ENCODE results near the gene TMBIM4.
"Not testable (repeated sequence)": the region's sequence is repeated elsewhere in the genome, so short reads cannot be mapped to it uniquely, and the experiment has no call there.

TMBIM4 gene, protein sequence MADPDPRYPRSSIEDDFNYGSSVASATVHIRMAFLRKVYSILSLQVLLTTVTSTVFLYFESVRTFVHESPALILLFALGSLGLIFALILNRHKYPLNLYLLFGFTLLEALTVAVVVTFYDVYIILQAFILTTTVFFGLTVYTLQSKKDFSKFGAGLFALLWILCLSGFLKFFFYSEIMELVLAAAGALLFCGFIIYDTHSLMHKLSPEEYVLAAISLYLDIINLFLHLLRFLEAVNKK

DNA sequence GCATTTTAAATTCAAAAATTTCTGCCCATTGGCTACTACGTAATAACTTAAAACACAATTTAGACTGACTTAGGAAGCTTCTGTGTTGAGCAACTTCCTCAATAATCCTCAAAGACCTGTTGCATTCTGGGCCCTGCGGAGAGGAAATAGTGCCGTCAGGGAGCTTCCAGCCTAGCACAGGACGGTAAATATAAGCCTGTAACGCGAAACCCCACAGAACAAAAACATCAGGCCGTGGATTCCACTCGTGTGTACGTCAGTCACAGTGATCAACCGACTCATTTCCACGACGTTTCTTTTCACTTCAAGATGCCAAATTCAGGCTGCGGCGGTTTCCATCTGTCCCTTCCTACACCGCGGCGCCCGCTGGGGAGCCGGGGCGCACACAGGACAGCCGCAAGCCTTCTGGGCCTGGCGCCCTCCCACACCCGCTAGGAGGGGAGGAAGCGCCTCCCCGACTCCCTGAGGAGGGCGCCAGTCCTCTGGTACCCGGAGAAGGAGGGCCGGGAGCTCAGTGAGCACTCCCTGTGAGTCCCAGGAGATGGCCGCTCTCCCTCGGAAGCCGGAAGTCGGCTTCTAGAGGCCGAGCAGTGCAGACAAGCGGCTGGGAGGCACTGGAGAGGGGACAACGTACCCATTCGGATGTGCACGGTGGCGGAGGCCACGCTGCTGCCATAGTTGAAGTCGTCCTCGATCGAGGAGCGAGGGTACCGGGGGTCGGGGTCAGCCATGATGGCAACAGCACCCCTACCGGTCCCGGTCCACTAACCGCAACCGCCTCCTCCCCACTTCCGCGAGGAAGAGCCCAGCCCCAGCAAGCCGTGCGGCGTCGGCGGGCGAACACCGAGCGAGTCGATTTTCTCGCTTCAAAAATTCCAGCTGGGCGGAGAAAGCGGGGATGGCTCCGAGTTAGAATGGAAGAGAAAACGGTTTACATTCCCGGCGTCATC, at the start of gene TMBIM4:
TMBIM4 (minus strand) TSS at position 776 of the 950 bp plus-strand sequence; CDS start at position 731, 45 bp downstream.
- DNase-seq = peak; percentile 81

DNA sequence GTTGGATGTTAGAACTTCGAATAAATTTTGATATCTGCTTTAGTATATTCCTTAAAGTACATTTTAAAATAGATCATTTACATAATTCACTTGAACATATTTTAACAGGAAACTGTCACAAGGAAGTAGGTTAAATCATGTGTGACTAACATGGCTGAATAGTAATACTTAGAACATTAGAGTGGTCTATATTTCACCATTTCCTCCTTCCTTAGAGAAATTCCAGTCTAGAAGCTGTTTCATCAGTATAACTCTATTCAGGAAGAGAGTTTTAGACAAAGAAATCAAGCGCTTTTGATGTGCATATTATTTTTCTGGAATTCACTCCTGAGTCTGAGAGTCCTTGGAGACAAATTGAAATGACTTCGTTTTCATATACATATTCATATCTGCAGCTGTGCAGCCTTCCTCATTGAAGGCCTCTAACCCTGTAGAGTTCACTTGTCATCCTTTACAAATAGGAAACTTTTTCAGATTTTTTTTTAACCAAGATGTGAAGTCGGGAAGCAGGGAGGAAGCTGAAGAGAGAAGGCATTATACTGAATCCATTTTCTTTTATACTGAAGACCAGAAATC, 47.6 kb upstream of the TMBIM4 start:
- no peak for DNase-seq

DNA sequence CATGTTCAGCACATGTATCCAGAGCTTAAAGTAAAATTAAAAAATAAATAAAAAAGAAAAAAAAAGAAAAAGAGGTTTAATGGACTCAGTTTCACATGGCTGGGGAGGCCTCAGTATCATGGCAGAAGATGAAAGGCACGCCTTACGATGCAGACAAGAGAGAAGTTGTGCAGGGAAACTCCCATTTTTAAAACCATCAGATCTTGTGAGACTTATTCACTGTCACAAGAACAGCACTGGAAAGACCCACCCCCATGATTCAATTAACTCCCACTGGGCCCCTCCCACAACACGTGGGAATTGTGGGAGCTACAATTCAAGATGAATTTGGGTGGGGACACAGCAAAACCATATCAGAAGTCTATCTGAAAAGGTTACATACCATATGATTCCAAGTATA, 43.2 kb upstream of the TMBIM4 start:
- not testable (repeated sequence) for DNase-seq

DNA sequence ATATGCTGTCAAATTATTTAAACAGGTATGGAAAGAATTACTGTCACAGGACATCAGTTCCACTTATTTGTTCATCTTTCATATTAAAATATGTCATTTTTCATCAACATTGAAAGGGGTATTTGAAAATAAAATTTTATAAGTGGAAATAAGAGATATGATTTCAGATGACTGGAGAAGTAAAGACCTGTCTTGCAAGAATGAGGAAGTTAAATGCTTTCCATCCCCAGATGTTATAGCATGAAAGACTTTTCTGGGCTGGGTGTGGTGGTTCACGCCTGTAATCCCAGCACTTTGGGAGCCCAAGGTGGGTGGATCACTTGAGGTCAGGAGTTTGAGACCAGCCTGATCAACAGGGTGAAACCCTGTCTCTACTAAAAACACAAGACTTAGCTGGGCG, 41.8 kb upstream of the TMBIM4 start:
- not testable (repeated sequence) for DNase-seq

DNA sequence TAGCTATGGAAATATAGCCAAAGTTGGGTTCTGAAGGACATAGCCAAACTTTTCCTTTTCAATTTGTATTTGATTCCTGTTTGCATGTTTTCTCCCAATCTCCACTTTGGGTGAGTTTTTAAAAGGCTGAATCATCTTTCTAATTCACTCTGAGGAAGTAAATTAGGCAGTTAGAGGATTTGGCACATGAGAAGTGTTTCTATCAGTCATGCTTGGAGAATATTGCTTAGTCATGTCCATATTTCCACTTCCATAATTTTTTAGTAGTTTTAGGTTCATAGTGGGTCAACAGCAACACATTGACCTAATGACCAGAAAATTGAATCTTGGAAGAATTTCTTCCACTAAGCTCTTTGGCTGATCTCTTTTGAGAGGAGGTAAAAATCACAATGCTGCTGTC, 41.0 kb upstream of the TMBIM4 start:
- DNase-seq = no peak

DNA sequence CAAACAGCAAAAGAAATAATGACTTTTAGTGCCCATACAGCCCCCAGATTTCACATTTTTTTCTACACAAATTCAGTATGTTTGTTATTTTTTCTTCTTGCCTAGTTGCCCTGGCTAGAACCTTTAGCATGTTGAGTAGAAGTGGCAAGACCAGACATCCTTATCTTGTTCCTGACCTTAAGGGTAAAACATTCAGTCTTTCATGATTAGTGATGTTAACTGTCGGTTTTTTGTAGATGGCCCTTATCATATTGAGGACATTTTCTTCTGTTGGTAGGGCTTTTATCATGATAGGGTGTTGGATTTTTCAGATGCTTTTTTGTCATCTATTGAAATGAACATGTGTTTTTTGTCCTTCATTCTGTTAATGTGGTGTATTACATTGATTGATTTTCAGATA, 36.3 kb upstream of the TMBIM4 start:
- no peak for DNase-seq

DNA sequence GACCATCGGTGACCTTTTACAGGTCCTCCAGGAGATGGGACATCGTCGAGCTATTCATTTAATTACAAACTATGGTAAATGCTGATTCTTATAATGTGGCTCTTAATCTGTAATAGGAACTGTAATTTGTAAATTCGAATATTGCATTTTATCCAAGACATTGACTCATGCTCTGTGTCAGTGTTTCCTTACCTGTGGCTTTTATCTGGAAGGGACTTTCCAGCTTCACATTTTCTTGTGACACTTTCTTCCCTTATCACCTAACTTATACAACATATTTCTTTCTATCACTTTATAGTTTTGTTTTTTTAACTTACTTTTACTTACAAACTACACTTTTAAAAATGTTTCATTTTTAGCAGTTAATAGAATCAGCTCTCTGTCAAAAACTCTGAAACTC, 34.0 kb upstream of the TMBIM4 start:
- no peak for DNase-seq

DNA sequence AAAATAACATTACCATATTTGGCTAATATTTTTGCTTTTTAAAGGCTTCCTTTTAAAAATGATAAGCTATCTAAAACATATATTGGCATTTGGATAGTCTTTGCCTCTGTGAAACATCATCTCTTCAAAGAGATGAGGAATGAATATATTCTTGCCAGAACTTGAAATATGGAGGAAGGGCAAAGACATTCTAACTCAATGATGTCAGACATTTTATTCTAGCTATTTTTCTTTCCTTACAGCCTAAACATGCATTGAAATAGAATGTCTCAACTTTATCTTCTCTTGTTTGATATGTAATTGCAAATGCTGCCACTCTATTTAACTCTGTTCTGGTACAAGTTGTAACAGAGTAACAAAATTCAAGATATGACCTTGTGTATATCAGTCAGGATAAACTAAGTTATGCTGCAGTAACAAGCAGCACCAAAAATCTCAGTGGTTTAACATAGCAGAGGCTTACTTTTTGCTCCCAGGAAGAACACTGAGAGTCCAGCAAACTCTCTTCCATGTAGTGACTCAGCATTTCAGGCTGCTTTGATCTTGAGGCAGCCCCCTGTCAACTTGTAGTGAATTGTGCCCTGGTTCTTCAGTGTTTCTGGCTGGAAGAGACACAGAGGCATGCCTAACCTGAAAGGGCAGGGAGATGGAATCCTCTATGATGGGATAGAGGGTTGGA, 30.2 kb upstream of the TMBIM4 start:
- no peak for DNase-seq

DNA sequence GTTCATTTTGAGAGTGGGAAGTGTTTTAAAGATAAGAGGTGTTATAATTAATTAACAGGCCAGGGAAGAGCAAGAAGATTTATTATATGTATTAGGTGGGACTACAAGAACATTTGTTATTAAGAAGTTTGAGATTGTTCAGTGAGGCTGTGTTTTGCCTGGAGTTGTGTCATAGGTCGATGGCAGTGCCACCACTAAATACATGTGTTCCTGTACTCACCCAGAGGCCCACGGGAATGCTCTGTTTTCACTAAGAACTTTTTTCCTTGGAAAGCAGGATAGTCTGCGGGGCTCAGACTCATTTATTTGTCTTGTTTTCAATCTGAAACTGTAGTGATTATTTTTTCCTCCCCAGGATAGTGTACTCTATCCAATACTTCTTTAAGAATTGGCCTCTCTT, 29.3 kb upstream of the TMBIM4 start:
- DNase-seq = no peak

DNA sequence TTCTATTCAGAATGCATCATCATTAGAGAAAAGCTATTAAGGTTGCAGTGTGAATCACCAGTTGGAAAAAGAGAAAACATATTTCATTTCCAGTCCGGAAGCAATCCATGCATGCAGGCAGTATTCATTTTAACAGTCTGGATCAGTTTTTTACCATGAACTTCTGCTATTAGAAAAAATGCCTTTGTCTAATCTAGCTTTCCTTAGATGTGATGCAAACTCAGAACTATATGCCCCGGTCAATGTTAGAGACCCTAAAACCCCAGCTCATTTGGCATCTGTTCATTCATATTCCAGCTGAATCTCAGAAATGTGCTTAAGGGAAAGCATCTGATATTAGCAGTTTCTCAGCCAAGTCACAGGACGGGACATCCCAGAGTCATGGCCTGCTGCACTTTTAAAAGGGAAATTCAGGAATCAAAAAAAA, 27.7 kb upstream of the TMBIM4 start:
- DNase-seq = no peak

DNA sequence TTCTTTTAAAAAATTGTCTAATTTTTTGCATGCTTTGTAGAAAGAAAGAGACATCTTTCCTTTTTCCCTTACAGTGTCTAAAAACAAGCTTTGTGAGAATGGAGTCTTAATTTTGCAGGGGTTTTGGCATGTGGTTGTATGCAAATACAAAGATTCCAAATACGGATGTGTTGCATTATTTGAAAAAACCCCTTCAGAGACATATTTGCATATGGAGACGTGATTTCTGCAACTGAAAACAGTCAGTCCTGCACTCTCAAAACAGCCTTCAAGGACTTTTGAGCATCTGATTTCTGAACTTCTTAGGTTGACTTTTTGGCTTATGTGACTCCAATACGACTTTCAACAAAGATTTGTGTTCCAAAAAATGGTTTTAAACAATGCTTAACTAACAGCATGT, 27.0 kb upstream of the TMBIM4 start:
- no peak for DNase-seq

DNA sequence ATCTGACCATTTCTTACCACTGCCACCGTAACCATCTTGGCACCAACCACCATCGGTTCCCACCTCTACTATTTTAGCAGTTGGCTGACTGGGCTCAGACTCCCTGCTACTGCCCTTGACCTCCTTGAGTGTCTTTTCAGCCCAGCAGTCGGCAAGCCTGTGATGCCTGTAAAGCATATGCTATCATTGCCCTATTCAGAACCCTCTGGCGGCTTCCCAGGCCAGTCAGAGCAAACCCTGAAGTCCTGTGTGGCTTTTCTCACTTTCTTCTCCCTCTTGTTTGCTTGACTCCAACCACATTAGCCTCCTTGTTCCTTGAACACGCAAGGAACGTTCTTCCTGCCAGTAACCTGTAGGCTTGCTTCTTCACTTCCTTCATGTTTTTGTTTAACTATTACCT, 25.4 kb upstream of the TMBIM4 start:
- DNase-seq = no peak

DNA sequence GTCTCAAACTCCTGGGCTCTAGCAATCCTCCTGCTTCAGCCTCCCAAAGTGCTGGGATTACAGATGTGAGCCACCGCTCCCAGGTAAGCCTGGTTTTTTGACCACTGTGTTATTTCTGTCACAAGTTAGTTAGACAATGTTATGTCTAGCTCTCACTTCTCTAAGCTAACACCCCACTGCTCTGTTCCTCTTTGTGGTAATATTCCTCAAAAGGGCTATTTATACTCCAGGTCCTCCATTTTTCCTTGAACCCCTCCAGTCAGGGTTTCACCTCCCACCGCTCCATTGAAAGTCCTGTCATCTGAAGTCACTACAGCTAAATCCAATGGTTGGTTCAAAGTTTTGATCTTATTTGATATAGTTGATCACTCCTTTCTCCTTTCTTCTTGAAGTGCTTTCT, 24.3 kb upstream of the TMBIM4 start:
- no peak for DNase-seq

DNA sequence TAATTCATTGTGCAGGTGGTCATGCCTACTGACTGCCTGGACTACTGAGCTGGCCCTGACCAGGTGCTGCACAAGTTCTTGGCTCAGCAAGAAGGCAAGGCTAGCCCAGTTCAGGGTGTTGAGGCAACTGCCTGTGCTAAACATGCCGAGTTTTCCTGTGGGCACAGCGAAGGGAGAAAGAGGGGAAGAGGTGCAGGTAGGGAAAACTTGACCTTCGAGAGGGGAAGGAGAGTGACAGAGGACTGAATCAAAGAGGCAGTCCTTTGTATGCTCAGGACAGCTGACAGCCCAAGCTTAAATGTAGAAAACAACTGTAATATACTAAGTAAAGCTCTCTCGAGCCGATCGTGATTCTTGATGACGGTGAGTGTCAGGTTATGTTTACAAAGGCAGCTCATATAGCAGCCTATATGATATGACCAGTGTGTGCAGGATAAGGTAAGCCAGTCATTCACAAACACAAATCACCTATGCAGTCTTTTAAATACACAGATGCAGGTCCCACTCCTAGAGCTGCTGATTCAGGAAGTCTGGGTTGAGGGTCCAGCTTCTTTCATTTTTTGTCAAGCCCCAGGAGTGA, 21.8 kb upstream of the TMBIM4 start:
- DNase-seq = no peak

DNA sequence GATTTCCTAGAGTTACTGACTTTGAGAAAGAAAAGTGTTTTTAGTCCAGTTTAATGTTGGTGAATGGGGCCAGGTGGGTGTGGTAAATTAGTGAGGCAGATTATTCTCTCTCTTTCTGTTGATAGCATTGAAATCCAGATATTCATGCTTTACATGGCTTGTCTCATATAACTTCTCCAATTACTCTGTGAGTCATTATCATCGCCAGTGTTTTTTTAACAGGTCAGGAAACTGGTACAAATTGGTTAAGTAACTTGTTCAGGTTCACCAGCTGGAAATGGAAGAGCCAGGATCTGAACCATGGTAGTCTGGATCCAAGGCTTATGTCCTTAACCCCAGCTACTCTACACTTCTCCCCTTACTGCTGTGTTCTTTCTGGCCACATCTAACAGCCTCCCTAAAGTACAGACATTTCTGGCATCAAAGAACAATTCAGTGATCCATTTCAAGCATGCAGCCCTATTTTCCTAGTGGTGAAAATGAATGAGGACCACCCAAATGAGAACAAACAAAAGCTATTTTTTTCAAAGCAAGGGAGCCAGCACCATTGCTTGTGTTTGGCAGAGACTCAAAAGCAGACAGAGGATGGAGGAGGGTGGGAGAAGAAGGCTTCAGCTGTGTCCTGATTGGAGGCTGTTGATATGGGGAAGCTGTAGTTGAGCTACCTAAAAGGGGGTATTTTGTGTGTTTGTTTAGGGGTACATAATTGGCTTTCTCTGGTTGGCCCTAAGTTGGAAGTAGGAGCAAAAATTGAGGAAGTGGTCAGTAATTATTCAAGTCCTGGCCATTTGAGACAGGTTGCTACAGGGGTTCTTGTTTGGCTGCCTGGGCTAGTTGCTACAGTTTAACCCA, 20.9 kb upstream of the TMBIM4 start:
- no peak for DNase-seq

DNA sequence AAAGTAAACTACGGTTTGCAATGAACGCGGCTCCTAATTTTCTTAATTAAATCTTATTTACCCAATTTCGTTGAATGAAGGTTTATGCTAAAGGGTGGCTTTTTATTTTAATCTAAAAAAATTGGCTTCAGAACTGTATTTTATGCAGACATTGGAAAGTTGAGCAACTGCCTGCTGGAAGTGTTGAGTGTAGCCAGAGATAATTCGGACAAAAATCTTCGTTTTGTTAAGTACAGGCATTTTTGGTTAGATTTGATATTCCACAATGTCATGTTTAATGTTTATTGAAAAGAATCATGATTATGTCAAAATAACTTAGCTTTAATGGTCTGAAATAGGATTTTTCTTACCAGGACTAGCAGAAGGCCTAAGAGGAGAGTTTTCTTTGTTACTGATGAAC, 20.1 kb upstream of the TMBIM4 start:
- no peak for DNase-seq

DNA sequence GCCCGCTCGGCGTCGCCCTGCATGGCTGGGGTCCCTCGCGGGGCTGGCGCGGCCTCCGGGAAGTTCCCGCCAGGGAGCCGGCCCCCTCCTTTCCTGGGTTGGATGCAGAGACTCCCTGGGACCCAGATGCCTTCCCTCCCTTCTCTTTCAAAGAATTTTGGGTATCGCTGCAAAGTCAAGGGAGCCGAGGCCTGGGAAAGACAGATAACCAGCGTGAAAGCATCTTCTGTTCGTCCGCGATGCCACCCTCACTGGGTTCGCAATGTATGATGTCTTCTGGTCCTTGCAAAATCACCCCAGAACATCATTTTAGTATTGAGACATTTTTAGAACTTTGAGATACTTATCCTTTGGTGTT, 19.7 kb upstream of the TMBIM4 start:
- DNase-seq = no peak

DNA sequence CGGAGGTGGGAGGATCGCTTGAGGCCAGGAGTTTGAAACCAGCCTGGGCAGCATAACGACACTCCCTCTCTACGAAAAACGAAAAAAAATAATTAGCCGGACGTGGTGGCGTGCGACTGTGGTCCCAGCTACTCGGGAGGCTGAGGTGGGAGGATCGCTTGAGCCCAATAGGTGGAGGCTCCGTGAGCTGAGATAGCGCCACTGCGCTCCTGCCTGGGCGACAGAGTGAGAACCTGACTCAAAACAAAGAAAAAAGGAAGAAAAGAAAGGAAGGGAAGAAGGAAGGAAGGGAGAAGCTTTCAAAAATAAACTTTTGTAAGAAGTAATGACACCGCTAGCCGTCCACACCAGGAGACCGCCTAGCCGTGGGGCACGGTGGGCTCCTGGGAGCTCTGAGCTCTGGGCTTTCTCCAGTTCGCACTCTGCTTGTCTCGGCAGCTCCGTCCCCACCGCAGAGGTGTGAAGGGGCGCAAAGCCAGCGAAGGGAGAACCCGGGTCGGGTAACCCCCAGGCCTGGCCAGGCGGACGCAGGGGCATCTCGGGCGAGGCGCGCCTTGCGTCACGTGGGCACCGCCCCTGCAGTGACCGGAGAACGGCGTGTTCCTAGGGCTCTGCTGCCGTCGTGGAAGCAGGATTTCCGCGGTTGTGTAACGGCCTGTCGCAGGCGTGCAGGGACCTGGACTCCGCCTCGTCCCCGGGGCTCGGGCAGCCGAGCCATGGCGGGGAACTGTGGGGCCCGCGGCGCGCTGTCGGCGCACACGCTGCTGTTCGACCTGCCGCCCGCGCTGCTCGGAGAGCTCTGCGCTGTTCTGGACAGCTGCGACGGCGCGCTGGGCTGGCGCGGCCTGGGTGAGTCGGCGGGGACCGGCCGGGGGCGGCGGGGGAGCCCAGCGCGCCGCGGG, 19.0 kb upstream of the TMBIM4 start, which contains the start of gene IRAK3:
IRAK3 (plus strand) TSS at position 631 of the 902 bp plus-strand sequence; CDS start at position 717, 86 bp downstream.
- no peak for DNase-seq

DNA sequence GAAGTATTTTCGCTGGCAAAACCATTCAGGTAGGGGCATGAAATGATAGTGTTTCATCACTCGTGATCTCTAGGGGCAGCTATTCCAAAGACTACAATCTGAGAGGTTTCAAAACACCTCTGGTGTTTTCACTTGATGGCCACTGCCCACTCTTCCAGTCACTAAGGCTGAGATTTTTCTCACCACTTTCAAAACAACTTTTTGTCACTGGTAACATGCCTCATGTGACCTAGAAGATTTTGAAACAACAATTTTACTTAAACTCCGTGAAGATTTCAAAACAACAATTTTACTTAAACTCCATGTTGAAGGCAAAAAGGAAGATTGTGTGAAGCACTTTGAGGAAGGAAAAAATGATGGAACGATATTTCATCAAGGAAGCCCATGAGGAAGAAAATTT, 18.0 kb upstream of the TMBIM4 start:
- DNase-seq = no peak

DNA sequence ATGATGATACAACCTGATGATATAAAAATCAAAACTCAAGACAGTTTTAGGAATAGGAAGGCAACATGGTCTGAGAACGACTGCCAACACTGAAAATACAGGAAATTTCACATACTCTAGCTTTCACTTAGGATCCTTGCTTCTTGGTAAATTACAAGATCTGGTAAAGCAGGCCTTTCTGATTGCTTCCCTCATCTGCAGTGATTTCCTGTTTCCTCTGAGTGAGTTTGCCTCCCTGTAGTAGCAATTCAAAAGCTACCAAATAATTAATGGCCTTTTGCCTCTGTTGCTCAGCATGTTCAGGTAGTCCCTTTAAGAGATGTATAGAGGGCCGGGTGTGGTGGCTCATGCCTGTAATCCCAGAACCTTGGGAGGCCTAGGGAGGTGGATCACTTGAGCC, 17.2 kb upstream of the TMBIM4 start:
- DNase-seq = no peak

DNA sequence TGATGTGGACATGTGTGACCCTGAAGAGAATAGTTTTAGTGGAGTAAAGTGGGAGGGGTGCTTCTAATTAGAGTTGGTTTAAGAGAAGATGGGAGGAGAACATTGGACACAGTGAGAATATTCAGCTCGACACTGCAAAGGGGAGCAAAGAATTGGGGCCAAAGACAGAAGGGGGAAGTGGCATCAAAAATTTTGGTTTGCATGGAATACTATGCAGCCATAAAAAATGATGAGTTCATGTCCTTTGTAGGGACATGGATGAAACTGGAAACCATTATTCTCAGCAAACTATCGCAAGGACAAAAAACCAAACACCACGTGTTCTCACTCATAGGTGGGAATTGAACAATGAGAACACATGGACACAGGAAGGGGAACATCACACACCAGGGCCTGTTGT, 15.0 kb upstream of the TMBIM4 start:
- DNase-seq = not testable (repeated sequence)

All from NCI-H2227 treated with DMSO at 0.1 percent for 48 hours (cell line).